HG03575 (cell line): ENCODE results near the gene THAP5.
A peak's percentile ranks its signal among the peaks of the same experiment; 100 is the strongest.
"Not testable (repeated sequence)": the region's sequence is repeated elsewhere in the genome, so short reads cannot be mapped to it uniquely, and the experiment has no call there.

Experiments
- ATAC-seq: cut with Tn5 transposase; IDR thresholded peaks from one replicate; pipeline ENCODE4 v1.9.1; 2021; ENCODE audit not compliant: unreplicated experiment, insufficient number of reproducible peaks, low FRiP score; ENCODE audit errors: extremely low read depth

Gene THAP5

DNA sequence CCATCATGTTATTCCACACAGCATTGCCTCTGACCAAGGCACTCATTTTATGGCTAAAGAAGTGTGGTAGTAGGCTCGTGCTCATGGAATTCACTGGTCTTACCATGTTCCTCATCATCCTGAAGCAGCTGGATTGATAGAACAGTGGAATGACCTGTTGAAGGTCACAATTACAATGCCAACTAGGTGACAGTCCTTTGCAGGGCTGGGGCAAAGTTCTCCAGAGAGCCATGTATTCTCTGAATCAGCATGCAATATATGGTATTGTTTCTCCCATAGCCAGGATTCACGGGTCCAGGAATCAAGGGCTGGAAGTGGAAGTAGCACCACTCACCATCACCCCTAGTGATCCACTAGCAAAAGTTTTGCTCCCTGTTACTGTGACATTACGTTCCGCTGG lies 30.8 kb downstream of the THAP5 start:
- not testable (repeated sequence) for ATAC-seq

DNA sequence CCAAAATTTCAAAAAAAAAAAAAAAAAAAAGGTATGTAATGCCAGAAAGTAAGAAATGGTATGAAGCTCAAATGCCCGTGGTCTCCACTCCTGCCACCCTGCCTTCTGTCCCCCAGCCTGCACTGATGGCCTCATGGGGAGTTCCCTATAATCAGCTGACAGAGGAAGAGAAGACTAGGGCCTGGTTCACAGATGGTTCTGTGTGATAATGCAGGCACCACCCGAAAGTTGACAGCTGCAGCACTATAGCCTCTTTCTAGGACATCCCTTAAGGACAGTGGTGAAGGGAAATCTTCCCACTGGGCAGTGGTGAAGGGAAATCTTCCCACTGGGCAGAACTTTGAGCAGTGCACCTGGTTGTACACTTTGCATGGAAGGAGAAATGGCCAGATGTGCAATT lies 31.3 kb downstream of the THAP5 start:
- ATAC-seq = not testable (repeated sequence)

DNA sequence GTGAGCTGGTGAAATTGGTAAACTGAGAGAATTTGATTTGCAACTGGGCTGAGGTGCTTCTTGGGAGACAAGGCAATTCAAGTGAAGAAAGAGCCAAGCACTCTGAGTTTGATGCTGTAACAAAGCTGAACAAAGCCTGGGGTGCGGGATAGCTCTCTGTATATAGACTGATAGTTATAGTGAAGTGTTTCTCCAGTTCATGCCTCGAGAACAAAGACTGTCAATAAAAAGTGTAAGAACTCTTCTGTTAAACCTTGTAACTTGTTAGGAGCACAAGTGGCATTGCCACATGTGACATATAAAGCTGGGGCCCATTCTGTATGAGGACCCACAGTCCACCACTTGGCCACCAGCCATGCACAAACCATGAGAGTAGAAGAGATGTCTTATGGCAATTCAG lies 32.3 kb downstream of the THAP5 start:
- no peak for ATAC-seq

DNA sequence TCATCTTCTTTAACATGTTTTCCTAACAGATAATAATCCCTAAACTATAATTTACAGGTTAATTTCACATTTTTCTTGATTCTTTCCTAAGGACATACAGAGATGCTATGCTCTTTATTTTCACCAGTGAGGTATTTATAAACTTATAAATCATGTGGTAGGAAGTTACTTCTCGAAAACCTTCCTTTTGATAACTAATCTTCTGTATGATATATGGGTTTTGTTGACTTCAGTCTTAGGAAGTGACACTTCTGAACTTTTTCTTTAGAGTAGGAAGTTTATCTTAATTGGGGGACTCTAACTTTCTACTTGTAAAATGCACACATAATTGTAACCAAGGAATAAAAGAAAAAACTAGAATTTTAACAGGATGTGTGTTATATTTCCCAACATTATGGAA lies 33.8 kb downstream of the THAP5 start:
- ATAC-seq = no peak

DNA sequence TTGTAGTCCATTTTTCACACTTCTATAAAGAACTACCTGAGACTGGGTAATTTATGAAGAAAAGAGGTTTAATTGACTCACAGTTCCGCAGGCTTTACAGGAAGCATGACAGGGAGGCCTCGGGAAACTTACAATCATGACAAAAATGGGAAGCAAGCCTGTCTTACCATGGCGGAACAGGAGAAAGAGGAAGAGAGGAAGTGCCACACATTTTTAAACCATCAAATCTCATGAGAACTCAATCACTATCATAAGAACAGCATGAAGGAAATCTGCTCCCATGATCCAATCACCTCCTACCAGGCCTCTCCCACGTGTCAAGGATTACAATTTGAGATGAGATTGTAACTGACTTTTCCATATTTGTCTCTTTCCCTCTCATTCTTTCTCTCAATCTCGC lies 34.2 kb downstream of the THAP5 start:
- no peak for ATAC-seq

DNA sequence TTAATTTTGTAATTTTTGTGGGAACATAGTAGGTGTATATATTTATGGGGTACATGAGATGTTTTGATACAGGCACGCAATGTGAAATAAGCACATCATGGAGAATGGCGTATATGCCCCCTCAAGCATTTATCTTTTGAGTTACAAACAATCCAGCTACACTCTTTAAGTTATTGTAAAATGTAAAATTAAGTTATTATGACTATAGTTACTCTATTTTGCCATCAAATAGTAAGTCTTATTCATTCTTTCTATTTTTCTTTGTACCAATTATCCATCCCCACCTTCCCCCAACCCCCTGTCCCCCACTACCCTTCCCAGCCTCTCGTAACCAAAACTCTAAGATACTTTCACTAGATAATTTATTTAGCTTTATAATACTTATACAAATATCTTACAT lies 35.8 kb downstream of the THAP5 start:
- ATAC-seq = no peak

DNA sequence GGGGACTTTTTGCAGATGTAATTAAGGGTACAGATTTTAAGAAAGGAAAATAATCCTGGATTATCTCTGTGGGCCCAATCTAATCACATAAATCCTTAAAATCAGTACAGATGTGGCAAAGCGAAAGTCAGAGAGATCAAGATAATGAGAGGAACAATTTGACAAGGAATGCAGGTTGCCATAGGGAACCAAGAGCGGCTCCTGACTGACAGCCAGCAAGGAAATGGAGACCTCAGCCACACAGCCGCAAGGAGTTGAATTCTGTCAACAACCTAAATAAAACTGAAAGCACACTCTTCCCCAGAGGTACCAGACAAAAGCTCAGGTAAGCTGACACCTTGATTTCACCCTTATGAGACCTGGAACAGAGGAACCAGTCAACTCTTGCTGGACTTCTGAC lies 40.2 kb downstream of the THAP5 start:
- no peak for ATAC-seq

DNA sequence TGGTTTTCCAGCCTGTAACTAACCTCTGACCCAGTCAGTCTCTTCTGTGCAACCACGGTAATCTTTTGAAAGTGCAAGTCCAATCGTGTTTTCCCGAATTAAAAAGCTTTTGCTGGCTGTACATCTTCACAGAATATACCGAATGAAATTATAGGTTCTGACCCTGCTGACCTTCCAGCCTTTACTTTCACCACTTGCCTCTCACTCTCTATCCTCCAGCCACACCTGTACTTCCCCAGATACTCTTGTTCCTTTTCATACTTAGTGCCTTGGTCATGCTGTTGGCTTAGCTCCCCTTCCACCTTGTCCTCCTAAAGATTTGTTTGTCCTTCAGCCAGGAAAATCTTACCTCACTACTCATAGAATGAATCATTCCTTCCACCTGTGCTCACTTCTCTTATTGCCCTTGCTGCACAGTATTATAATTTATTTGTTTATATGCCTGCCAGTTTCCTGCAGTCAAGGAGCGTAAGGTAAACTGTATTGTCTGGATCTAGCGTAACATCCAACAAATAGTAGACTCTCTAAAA lies 41.3 kb downstream of the THAP5 start:
- no peak for ATAC-seq

DNA sequence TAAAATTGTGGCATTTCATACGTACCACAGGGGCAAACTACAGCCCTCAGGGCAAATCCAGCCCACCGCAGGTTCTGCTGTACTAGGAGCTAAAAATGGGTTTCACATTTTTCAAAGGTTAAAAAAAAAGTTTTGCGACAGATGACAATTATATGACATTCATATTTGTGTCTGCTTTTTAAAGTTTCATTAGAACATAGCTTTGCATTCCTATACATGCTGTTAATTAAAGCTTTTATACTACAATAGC lies 42.8 kb downstream of the THAP5 start:
- no peak for ATAC-seq

DNA sequence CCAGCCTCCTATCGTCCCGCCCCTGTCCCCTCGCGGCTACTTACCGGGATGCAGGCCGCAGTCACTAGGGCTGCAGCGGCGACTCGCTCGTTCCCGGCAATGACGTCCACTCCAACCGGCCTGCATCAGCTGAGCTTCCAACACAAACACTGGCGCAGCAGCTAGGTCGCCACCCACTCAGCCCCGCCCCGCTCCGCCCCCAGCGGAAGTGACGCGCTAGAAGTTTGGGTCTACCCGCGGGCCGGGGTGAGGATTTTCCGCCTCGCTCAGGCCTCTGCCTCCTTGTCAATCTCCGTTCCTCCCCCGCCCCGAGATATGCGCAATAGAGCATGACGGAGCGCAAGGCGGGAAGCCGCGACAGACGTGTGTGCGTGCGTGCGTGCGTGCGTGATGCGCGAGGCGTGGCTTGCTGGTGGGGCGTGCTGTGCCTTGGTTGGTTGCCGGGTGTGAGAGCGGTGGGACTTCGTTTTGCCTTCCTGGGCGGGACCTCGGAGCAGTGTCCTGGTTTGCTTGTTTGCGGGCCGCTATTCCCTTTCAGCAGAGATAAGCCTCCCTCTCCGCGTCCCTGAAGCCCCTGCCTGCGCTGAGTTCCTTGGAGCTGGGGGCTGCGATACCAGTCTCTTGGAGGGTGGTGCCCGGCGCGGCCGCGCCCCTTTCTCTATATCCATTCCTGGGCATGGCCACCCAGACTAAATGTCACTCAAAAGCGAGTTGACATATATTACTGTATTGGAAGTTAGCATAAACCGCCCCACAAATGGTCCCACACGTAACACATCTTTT lies 43.3 kb downstream of the THAP5 start, which contains the start of gene PNPLA8:
PNPLA8 (minus strand) TSS at position 151 of the 783 bp plus-strand sequence. CDS start 10,644 bp downstream, outside the sequence.
- ATAC-seq = peak; percentile 90

DNA sequence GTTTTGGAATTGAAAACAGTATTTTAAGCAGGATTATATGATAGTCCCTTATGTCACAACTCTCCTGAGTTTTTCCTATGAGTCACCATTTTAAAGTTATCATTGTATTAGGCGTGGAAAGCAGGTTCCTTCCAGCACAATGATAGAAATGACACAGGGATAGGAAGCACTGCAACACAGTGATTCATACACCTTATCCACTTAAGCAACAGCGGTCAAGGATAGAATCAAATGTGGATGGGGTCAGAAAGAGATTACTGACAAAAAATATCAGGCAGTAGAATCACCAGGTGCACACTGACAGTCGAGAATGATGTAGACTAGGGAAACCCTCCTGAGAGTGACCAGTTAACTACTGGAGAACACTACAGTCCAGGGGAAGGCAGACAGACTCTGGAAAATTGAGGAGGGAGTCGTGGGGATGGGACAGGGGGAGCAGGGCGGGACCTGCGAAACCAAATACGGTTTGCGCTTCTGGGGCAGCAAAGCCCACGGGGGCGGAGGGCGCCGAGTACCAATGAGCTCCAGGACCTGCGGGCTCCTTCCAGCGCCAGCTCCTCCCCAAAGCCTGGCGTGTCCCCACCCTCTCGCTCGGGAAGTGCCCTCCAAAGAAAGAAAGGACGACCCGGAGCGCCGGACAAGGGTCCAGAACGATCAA lies 44.0 kb downstream of the THAP5 start:
- peak; percentile 22 for ATAC-seq

DNA sequence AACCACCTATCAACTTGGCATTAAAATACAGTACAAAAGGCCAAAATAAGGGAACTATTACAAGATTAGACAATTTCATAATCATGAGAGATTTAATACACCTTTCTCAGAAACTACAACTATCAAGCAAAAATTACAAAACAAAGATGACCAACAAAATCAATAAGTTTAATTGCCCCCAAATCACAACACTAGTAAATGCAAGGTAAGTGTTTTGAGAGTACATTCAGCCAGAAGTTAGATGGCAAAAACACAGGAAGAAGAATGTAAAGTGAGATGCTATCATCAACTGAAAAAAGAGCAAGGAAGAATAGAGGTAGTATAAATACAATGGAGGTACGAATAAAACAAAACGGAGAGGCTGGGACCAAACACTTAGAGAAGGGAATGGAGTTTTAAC lies 46.7 kb downstream of the THAP5 start:
- no peak for ATAC-seq

DNA sequence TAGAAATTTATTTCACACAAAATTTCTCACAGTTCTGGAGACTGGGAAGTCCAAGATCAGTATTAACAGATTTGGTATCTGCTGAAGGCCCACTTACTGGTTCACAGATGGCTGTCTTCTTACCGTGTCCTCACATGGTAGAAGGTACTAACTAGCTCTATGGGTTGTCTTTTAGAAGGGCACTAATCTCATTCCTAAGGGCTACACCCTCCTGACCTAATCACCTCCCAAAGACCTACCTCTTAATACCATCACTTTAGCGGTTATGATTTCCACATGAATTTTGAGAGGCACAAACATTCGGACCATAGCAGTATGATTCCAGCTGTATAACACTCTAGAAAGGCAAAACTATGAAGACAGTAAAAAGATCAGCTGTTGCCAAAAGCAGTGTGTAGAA lies 51.6 kb downstream of the THAP5 start:
- no peak for ATAC-seq

DNA sequence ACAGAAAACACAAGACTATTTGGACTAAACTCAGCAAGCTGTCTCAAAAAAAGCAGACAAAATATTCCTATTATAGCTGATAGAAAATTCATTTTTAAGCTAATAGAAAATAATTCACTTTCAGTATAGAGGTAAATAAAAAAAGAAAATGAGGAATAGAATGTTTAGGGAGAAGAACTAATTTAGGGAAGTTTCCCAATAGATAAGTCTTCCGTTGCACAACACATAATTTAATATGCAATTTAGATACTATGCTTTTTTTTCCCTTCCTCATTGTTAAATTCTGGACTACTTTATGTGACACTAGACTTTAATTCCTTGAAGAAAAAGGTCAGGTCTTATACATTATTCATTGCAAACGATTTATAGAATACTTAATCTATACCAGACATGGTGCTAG lies 53.9 kb downstream of the THAP5 start:
- no peak for ATAC-seq

DNA sequence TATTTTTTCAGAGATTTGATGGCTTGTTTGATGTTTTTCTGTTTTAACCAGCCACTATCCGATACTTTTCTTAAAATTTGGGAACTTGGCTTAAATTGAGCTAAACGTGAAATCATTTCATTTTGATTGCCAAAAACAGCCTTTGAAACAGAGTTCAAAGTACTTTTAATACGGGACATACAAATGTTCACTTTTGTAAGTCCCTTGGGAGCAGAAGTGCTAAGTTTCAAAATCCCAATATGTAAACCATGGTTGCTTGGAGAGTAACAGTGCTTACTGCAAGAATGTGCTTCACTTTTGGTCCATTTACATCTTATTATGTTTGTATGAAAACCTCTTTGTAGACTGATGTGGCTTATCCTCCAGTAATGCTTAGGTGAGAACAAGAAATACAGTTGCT lies 54.5 kb downstream of the THAP5 start:
- no peak for ATAC-seq
